Stomach (tissue), 4 donors: ENCODE results near the gene DDHD1.

Experiments used
- POLR2A ChIP-seq, 4 donors: fragments of 450-650 bp; IDR thresholded peaks; one replicate each; pipeline ENCODE4 v1.6.1; 2016; ENCODE audit warnings: antibody characterized with exemption in 4 of 4, control low read depth in 2 of 4, mild to moderate bottlenecking in 1 of 4, moderate library complexity in 1 of 4
- TF ChIP-seq, protein P1 (sequence below), 7 experiments: fragments of 450-650 bp in 4 of 7; fragments of 200-600 bp in 3 of 7; sonication (generic) in 3 of 7; IDR thresholded peaks; one replicate each; pipeline ENCODE4 v1.5.1; 2016 to 2019; ENCODE audit warnings: antibody characterized with exemption in 7 of 7, control low read depth in 2 of 7, mild to moderate bottlenecking in 1 of 7

DNA sequence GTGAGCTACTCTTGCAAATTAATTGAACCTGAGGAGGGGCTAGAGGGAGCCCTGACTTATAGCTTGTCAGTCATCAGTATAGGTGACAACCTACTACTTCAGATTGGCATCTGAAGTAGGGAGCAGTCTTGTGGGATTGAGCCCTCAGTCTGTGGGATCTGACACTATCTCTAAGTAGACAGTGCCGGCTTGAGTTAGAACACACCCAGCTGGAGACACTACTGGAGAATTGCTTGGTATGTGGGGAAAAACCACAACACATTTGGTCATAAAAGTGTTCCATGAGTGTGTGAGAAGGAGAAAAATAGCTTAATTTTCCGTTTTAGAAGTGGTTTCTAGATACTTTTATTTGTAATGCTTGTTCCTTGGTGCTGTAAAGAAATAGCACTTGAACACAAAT lies 30.5 kb upstream of the DDHD1 start:
- TF ChIP-seq, protein P1, sequence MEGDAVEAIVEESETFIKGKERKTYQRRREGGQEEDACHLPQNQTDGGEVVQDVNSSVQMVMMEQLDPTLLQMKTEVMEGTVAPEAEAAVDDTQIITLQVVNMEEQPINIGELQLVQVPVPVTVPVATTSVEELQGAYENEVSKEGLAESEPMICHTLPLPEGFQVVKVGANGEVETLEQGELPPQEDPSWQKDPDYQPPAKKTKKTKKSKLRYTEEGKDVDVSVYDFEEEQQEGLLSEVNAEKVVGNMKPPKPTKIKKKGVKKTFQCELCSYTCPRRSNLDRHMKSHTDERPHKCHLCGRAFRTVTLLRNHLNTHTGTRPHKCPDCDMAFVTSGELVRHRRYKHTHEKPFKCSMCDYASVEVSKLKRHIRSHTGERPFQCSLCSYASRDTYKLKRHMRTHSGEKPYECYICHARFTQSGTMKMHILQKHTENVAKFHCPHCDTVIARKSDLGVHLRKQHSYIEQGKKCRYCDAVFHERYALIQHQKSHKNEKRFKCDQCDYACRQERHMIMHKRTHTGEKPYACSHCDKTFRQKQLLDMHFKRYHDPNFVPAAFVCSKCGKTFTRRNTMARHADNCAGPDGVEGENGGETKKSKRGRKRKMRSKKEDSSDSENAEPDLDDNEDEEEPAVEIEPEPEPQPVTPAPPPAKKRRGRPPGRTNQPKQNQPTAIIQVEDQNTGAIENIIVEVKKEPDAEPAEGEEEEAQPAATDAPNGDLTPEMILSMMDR (IDR thresholded peaks at IDR 0.05), result no peak
- TF ChIP-seq POLR2A (IDR thresholded peaks at IDR 0.05), result no peak
